Activated T-cell treated with anti-CD3 and anti-CD28 coated beads for 1 hour (primary cell): ENCODE data around the gene SPTLC2.
"Not testable (repeated sequence)": the region's sequence is repeated elsewhere in the genome, so short reads cannot be mapped to it uniquely, and the experiment has no call there.

Experiments
- DNase-seq: peaks from one replicate; pipeline ENCODE4 v3.0.0-alpha.2; 2020; ENCODE audit warnings: low read depth

The SPTLC2 gene

GRCh38 chr14:77616454-77617229, at the start of gene SPTLC2:
Gene SPTLC2, minus strand, starts transcription at chr14:77616637. Its CDS starts 58 bp downstream, at chr14:77616579.
- DNase-seq: peak; percentile 92

- no peak for DNase-seq
Measured at GRCh38 chr14:77663293-77663692, 46.9 kb upstream of the SPTLC2 start.

- not testable (repeated sequence) for DNase-seq
Measured at GRCh38 chr14:77661562-77661961, 45.1 kb upstream of the SPTLC2 start.

GRCh38 chr14:77660754-77661153, 44.3 kb upstream of the SPTLC2 start:
- no peak for DNase-seq

GRCh38 chr14:77659831-77660230, 43.4 kb upstream of the SPTLC2 start:
- DNase-seq: no peak

- no peak for DNase-seq
Measured at GRCh38 chr14:77657280-77657679, 40.8 kb upstream of the SPTLC2 start.

GRCh38 chr14:77654001-77654441, 37.6 kb upstream of the SPTLC2 start:
- DNase-seq: no peak

GRCh38 chr14:77649326-77649725, 32.9 kb upstream of the SPTLC2 start:
- no peak for DNase-seq

- DNase-seq: no peak
Measured at GRCh38 chr14:77648520-77649200, 32.2 kb upstream of the SPTLC2 start.

- no peak for DNase-seq
Measured at GRCh38 chr14:77647853-77648252, 31.4 kb upstream of the SPTLC2 start.

GRCh38 chr14:77646907-77647306, 30.5 kb upstream of the SPTLC2 start:
- no peak for DNase-seq

- no peak for DNase-seq
Measured at GRCh38 chr14:77645520-77646230, 29.2 kb upstream of the SPTLC2 start.

- DNase-seq: no peak
Measured at GRCh38 chr14:77642407-77642806, 26.0 kb upstream of the SPTLC2 start.

- peak; percentile 59 for DNase-seq
Measured at GRCh38 chr14:77641534-77642341, 25.3 kb upstream of the SPTLC2 start.

GRCh38 chr14:77640756-77641533, 24.5 kb upstream of the SPTLC2 start:
- DNase-seq: no peak

- DNase-seq: no peak
Measured at GRCh38 chr14:77638771-77639171, 22.3 kb upstream of the SPTLC2 start.

- not testable (repeated sequence) for DNase-seq
Measured at GRCh38 chr14:77635869-77636268, 19.4 kb upstream of the SPTLC2 start.

GRCh38 chr14:77635466-77635865, 19.0 kb upstream of the SPTLC2 start:
- DNase-seq: not testable (repeated sequence)

GRCh38 chr14:77630111-77630510, 13.7 kb upstream of the SPTLC2 start:
- DNase-seq: no peak

GRCh38 chr14:77625360-77625759, 8.9 kb upstream of the SPTLC2 start:
- DNase-seq: no peak

- no peak for DNase-seq
Measured at GRCh38 chr14:77623201-77623600, 6.8 kb upstream of the SPTLC2 start.
